GM21723 (cell line): ENCODE results near the gene FRYL.
"Not testable (repeated sequence)": the region's sequence is repeated elsewhere in the genome, so short reads cannot be mapped to it uniquely, and the experiment has no call there.

ENCODE experiments used
- ATAC-seq: cut with Tn5 transposase; IDR thresholded peaks from one replicate; pipeline ENCODE4 v1.9.1; 2021; ENCODE audit warnings: mild to moderate bottlenecking, moderate library complexity; ENCODE audit not compliant: unreplicated experiment

FRYL gene

DNA sequence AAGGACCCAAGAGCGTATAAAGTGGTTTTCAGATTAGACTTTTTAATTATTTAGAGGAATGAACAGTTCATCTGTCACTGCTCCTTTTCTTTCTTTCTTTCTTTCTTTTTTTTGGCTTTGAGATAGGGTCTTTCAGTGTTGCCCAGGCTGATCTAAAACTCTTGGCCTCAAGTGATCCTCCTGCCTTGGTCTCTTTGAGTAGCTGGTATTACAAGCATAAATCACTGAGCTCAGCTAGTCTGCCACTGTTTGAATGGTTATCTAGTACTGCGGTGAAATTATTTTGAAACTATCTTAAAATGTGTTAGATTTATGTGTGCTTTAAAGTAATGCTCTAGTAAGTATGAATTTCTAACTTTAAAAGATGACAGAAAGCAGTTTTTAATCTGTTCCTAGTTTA lies 6.5 kb upstream of the FRYL start:
- ATAC-seq: no peak

DNA sequence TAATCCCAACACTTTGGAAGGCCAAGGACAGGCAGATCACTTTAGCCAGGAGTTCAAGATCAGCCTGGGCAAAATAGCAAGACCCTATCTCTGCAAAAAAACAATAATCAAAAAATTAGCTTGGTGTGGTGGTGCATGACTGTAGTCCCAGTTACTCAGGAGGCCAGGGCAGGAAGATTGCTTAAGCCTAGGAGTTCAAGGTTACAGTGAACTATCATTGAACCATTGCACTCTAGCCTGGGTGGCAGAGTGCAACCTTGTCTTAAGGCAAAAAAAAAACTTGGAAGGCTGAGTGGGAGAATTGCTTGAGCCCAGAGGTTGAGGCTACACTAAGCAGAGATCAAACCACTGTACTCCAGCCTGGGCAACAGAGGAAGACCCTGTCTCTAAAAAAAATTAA lies 5.2 kb upstream of the FRYL start:
- ATAC-seq: no peak

DNA sequence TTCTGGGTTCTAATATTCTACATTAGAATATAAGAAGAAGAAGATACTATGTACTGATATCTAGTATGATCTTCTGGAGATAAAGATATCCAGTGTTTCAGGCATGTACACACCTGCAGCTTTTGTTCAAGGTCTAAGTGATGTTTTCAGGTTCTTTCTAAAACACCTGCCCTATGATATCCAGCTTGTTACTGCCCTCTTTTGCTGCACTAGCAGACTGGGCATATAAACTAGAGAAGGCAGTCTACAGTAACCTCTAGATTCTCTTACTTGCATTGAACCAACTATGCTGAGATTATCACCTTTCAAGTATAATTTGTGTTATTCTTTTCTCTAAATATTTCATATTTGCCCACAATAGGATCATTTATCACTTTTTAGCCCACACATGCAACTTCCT lies 1.9 kb upstream of the FRYL start:
- no peak for ATAC-seq

DNA sequence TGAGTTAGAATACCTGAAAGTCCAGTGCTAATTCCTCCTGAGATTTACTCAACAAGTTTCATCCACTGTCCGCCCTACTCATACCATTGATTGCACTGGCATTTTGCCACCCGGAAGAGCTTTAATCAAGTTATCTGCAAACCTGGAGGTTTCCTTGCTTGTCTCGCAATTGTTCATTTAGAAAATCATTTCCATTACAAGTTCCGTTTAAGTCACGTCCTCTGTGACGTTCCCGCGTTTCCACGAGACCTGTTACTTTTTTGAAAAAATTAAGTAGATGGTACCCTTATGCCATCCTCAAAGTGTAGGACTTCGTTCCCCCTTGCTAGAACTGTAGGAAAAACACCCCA lies 761 bp upstream of the FRYL start:
- no peak for ATAC-seq

DNA sequence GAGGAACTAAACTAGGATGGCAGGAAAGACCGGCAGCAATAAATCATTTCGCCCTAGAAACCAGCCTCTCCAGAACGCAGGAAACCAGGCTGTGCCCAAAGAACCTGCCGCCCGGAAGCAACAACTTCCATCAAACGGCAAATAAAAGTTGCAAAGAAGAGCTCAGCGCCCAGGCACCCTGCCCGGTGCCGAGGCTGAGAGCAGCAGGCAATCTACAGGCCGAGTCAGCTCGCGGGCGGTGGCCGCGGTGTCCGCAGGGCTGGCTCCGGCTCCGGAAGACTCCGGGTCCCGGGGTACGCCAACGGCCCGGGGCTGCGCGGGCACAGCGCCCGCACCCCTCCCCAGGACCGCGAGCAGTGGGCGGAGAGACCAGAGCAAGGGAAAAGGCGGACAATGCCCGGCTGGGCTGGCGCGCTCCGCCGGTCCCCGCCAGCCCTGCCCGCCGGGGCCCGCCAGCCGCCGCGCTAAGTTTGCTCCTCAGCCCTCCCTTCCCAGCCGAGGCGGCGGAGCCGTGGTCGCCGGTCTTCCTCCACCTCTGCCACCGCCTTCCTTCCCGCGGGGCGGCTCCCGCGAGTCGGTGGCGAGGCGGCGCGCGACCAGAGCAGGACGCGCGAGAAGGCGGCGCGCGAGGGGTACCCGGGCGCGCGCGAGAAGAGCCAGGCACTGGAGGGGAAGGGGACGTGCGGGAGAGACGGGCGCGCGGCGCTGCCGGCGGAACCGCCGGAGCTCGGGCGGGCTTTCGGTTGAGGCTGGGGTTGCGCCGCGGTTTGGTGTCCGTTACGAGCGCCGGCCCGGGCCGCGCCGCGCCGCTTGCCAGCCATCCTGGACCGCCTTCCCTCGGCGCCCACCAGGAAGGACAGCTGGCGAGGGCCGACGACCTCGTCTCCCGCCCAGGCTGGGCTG lies 733 bp downstream of the FRYL start:
- peak; percentile 40 for ATAC-seq

DNA sequence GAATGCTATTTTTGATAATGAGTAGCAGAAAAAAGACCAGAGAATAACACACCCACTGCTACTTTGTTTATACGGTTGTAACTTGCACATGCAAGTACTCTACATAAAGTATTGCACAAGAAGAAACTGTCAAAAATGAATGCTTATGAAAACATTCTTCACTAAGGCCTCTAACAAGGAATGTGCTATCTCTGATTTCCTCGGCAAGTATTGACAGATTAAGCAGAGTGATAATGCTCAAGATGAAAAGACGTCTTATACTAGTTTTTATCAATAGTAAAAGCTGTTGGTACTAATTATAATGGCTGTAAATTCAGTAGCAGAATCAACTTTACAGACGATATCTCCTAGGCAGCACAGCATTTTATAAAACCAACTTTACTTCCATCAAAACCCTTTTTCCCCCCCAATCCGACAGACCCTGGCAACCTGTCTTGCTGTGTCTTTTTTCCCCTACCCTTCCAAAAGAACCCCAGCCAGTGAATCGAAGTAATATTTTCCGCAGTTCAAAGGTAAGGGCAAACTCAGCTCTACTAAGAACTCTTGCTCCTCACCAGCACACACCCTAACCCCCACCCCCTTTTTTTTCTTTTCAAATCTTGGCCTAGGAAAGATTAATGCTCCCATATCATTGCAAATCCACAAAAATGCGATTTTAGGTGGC lies 1.5 kb downstream of the FRYL start:
- no peak for ATAC-seq

DNA sequence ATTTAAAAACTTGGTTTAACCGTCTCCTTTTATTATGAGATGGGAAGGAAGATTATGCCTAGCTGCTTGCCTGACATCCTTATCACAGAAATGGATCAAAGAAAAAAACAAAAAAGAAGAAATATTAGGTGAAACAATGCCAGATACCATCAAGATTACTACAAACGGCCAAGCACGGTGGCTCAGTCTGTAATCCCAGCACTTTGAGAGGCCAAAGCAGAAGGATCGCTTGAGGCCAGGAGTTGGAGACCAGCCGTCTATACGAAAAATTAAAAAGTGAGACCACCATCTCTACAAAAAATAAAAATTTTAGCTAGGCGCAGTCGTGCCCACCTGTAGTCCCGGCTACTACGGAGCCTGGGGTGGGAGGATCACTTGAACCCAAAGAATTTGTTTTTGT lies 2.3 kb downstream of the FRYL start:
- ATAC-seq: no peak

DNA sequence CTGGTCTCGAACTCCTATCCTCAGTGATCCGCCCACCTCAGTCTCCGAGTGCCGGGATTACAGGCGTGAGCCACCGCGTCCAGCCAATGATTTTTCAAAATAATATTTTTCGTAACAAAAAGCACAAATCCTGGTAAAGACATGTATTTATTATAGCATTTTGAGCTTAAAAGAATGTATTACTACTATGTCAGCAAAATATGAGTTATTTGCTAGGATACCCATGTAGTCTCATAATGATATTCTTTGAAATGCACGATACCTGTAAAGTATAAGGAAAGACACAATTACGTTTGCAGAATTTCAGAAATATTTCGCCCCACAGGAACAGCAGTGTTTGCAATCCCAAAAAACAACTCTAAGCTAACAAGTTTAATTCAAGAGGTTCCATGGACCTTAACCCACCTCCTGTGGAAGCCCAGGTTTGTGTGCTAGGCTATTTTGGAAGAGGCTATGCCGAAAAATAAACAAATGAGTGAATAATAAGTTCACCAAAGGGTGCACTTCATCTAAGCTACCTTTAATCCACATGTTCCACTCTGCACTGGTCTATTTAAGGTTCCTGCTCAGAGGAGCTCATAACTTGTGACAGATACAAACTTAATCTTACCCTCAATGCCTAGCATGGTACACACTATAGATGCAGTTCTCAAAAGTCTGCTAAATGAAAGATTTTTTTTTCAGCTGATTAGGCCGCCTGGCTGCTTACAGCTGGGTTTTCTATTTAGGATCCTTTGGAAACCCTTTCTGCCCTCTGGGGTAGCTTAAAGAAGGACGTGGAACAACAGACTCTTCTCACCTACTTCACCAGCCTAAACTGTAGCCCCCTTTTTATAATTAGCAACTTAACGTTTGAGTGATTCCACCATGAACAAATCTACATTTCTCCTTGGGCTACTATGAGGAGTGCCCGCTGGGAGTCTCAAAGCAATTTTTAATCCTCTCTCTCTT lies 5.0 kb downstream of the FRYL start:
- no peak for ATAC-seq

DNA sequence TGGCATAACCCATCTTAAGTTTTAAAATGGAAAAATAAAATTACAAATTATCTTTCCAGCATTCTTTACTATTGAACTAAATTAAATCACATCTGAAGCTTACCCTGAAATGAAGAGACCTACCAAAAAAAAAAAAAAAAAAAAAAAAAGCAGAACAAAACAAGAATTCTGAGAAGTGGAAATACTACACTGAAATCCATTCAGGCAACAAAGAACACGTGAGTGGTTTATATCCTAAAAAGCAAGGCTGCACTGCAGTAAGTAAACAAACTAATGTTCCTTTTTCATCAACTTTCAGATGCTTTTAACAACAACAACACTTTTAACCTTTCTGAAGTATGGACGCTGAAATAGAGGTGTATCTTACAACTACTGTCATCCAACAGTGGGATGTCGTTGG lies 7.5 kb downstream of the FRYL start:
- ATAC-seq: no peak

DNA sequence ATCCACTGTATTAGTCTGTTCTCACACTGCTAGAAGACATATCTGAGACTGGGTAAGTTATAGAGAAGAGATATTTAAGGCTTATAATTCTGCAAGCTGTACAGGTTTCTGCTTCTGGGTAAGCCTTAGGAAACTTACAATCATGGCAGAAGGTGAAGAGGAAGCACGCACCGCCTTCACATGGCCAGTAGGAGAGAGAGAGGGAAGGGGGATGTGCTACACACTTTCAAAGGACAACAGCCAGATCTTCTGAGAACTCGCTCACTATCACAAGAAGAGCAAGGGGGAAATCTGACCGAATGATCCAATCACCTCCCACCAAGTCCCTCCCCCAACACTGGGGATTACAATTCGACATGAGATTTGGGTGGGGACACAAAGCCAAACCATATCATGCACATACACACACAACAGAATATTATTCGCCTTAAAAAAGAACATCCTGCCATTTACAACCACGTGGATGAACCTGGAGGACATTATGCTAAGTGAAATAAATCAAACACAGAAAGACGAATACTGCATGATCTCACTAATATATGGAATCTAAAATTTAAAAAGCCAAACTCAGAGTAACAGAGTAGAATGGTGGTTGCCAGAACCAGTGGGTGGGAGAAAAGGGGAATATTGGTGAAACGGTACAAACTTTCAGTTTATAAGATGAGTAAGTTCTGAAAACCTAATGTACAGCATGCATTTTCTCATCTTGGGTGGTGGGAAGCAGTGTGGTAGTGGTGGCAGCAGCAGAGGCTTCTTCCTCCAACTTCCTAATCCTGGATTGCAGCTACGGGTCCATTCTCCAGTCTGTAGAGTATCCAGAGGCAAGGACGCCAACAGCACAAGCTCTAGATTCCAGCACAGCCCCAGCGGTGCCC lies 12.8 kb downstream of the FRYL start:
- no peak for ATAC-seq

DNA sequence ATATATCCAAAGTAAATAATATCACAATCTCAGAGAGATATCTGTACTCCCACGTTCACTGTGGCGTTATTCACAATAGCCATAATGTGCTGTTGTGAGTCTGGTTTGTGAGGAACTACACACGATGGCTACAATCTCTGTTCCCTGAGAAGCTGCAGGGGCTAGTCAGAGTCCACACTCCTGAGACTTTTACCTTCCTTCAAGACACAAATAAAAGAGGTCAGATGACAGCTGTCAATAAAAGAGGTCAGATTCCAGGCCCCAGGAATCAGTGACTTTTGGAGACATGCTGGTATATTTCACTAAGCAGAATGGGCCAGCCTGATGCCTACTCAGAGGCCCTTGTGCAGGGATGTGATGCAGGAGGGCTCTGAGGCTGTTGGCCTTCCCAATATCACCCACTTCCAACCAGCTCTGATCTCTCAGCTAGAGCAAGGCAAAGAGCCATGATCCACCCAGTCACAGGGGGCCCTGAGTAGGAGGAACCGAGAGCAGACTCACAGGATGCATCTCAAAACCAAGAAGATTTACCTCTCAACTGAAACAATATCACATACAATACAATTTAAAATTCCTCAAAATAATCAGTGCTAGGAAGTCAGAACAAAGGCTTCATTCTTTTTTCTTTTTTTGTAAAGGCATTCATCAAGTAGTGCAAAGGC lies 13.8 kb downstream of the FRYL start:
- ATAC-seq: peak; percentile 73

DNA sequence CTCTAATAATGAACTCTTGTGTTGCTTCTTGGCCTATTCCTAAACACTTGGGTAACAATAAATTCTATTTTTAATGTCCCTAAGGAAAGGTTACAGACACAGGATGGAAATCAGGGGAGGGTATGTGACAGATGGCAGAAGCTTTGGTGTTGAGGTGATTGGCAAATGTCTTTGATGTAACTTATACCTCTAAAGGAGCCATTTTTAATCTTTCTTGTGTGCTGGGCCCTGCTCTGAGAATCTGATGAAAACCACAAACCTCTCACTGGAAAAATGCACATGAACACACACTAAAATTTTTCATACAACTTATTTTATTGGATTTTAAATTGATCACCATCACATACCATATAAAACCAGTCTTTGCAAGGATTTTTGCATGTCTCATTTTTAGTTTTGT lies 17.7 kb downstream of the FRYL start:
- ATAC-seq: no peak

DNA sequence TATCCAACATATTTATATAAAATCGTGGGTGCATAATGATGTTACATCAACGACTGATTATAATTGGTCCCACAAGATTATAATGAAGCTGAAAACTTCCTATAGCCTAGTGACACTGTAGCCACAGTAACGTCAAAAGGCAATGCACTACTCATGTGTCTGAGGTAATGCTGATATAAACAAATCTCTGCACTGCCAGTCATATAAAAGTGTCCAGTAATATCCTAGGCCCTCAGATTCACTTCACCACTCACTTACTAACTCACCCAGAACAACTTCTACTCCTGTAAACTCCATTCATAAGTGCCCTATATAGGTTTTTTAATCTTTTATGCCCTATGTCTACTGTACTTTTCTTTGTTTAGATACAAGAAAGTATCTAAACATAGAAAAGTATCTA lies 18.8 kb downstream of the FRYL start:
- ATAC-seq: no peak

DNA sequence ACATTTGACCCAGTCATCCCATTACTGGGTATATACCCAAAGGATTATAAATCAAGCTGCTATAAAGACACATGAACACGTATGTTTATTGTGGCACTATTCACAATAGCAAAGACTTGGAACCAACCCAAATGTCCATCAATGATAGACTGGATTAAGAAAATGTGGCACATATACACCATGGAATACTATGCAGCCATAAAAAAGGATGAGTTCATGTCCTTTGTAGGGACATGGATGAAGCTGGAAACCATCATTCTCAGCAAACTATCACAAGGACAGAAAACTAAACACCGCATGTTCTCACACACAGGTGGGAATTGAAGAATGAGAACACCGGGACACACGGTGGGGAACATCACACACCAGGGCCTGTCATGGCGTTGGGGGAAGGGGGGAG lies 21.4 kb downstream of the FRYL start:
- not testable (repeated sequence) for ATAC-seq

DNA sequence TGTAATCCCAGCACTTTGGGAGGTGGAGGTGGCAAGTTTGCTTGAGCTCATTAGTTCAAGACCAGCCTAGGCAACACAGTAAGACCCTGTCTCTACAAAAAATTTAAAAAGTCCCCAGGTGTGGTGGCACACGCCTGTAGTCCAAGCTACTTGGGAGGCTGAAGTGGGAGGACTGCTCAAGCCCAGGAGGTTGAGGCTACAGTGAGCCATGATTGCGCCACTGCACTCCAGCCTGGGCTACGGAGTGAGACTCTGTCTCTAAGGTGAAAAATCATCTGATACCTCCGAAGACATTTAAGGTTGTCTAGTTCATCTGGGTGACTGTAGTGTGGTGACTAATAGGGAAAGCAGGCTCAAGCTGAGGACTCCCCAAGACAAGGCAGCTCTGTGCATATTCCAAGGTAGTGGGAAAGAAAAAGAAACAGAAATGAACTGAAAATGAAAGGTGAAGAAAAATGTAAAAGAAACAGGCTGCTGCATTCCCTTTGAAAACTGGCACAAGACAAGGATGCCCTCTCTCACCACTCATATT lies 23.3 kb downstream of the FRYL start:
- no peak for ATAC-seq

DNA sequence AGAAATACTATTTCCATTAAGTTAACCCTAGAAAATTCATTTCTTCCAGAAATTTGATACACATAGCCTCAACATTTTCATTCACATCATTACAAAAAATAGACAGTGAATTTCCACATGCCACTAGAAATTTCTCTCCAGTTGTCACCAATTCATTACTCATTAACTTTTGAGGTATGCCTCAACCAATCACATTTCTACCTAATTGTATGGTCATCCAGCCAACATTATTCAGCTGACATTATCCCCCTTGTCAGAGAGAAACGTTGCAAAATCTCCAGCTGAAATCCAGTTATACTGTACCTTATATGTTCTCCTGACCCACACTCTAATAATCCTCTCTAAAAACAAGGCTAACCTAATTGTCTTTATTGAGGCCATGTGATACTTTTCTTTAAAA lies 24.8 kb downstream of the FRYL start:
- no peak for ATAC-seq

DNA sequence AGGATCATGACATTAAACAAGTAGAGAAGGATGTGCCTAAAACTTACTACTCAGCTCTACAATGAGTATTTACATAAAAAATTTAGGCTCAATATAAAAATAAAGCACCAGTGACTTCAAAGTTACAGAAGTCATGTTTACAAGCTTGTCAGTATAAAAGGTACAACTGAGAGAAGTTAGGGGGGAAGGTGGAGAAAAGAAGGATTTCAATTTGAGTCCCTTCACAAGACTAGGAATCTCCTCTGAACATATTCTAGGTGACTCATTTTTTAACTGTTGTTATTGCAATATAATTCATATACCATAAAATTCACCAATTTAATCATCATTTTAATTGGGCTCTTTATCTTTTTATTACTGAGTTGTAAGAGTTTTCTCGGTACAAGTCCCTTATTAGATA lies 26.9 kb downstream of the FRYL start:
- ATAC-seq: no peak

DNA sequence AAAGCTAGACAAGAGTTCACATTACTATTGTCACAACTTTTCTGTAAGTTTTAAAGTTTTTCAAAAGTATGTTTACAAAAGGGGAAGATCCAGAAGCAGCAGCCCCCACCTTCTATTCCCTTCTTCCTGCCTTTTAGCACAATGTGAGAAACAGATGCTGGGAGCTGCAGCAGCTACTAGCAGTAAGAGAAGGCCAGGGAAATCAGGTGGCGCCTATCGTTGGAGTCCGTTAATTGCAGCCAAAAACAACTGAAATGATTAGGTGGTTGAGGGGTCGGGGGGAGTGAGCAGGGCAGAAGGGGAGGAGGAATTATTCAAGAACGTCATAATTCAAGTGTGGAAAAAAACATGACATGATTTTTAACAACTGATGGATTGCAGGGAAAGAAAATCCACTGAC lies 27.4 kb downstream of the FRYL start:
- no peak for ATAC-seq

DNA sequence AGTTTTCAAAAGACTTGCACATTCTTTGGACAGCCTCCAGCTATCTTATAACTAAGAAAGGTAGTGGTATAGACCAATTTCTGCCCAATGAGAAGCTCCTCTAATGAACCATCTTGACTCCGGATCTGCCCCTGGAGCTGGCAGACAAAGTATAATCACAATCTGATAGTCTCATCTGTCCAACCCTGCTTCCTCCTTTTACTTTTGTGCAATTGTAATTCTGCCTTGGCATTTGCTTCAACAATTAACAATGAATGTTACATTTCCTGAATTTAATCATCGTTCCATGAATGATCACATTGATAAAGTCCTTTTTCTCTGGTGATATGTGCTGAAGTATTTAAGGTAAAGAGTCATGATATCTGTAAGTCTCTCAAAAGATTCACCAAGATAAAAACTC lies 27.8 kb downstream of the FRYL start:
- ATAC-seq: no peak
